PC-9 (cell line): Measurements from ENCODE around the gene LRRC23. TPM values are rescaled to one million over a fixed set of nuclear protein-coding genes. Genes with fewer than 3 reads are reported as not detected.

Experiments
- BruUV-seq: library from RNA; stranded (reverse); fragments of 400-500 nt; replicated peaks from 2 replicates; lab custom pipeline; 2021; lab: Mats Ljungman, UMichigan
- CTCF ChIA-PET: fragments of 300-600 bp; sonication (Branson Sonifier 250); formaldehyde crosslinking; loops from one replicate; lab custom pipeline; 2022; ENCODE audit warnings: antibody characterized with exemption; lab: Charles Lee
- POLR2A ChIA-PET: fragments of 300-600 bp; sonication (Branson Sonifier 250); formaldehyde crosslinking; loops from one replicate; lab custom pipeline; 2022; ENCODE audit warnings: antibody characterized with exemption; ENCODE audit not compliant: unreplicated experiment; lab: Charles Lee
- DNase-seq, 2 experiments: peaks; one replicate each; pipeline versions ENCODE4 v3.0.0 to v3.0.0-alpha.2; 2015 to 2022; ENCODE audit warnings: mixed read lengths in 1 of 2
- H2AFZ ChIP-seq: fragments of 200-600 bp; sonication (generic); 2 replicates; pipeline ENCODE4 v1.8.1; 2017; ENCODE audit warnings: antibody characterized with exemption
- H3F3A ChIP-seq: fragments of 200-600 bp; sonication (generic); 2 replicates; pipeline ENCODE4 v1.8.1; 2017; ENCODE audit warnings: antibody characterized with exemption, mild to moderate bottlenecking, low read depth; ENCODE audit not compliant: insufficient read depth
- H3K27ac ChIP-seq: fragments of 200-600 bp; sonication (generic); 2 replicates; pipeline ENCODE4 v1.6.1; 2016; ENCODE audit warnings: mixed run types
- H3K27me3 ChIP-seq: fragments of 200-600 bp; sonication (generic); 2 replicates; pipeline ENCODE4 v1.6.1; 2016; ENCODE audit warnings: low read depth, mixed run types; ENCODE audit not compliant: insufficient read depth
- H3K36me3 ChIP-seq: fragments of 200-600 bp; sonication (generic); 2 replicates; pipeline ENCODE4 v1.6.1; 2016; ENCODE audit warnings: low read depth, mixed run types
- H3K4me1 ChIP-seq: fragments of 200-600 bp; sonication (generic); replicated peaks from 2 replicates; pipeline ENCODE4 v1.6.1; 2016; ENCODE audit warnings: mixed run types; ENCODE audit not compliant: insufficient read depth
- H3K4me2 ChIP-seq: fragments of 200-600 bp; sonication (generic); 2 replicates; pipeline ENCODE4 v1.6.1; 2017; ENCODE audit warnings: mixed run types
- H3K4me3 ChIP-seq: fragments of 200-600 bp; sonication (generic); 2 replicates; pipeline ENCODE4 v1.6.1; 2016; ENCODE audit warnings: mixed run types
- H3K79me2 ChIP-seq: fragments of 200-600 bp; sonication (generic); 2 replicates; pipeline ENCODE4 v1.6.1; 2017; ENCODE audit warnings: low read depth, mixed run types
- H3K9me2 ChIP-seq: fragments of 200-600 bp; sonication (generic); 2 replicates; pipeline ENCODE4 v1.8.1; 2017; ENCODE audit warnings: mild to moderate bottlenecking; ENCODE audit not compliant: insufficient read depth
- H3K9me3 ChIP-seq: fragments of 200-600 bp; sonication (generic); 2 replicates; pipeline ENCODE4 v1.8.1; 2016; ENCODE audit warnings: low read depth; ENCODE audit not compliant: insufficient read depth
- H4K20me1 ChIP-seq: fragments of 200-600 bp; sonication (generic); 2 replicates; pipeline ENCODE4 v1.8.1; 2017; ENCODE audit not compliant: insufficient read depth
- CTCF ChIP-seq: fragments of 200-600 bp; sonication (generic); conservative IDR thresholded peaks from 2 replicates; pipeline ENCODE4 v1.6.1; 2017; ENCODE audit warnings: mixed run types, antibody characterized with exemption, mild to moderate bottlenecking, moderate library complexity
- EZH2 ChIP-seq: fragments of 200-600 bp; sonication (generic); IDR thresholded peaks from 2 replicates; pipeline ENCODE4 v1.8.0; 2017; ENCODE audit warnings: antibody characterized with exemption, low read depth
- intact Hi-C: fragments of 100-400 bp; cut with micrococcal nuclease; formaldehyde crosslinking; loops from one replicate; pipeline ENCODE4 v1.10.0; 2022; ENCODE audit not compliant: unreplicated experiment
- total RNA-seq: library from RNA; stranded (reverse); gene quantifications from 2 replicates; pipeline ENCODE4 v1.2.3, GENCODE V29; 2021

The LRRC23 gene
- total RNA-seq, 1 experiment from 2014 or later, result 29.3 TPM

- Histone ChIP-seq H3K4me3 (no peak overlapping the region), H4K20me1 (0 out of 2 replicates have a peak, but pooled peaks cover 3% of the 10 kb centered on the region), H3K4me2 (no peak overlapping the region), H3K4me1 (peaks cover 4% of the 10 kb centered on the region), H3K79me2 (peaks cover 20% of the 10 kb centered on the region), H3K36me3 (peaks cover 39% of the 10 kb centered on the region), H3K27me3 (no peaks in the 10 kb centered on the region), H3K27ac (no peak overlapping the region), H3K9me2 (no peaks in the 10 kb centered on the region), H3F3A (no peaks in the 10 kb centered on the region; the same call in 1 of the 2 replicates), H2AFZ (no peak overlapping the region), H3K9me3 (no peaks in the 10 kb centered on the region)
- DNase-seq, result no peak
- intact Hi-C loops, result no loop called here
- ChIA-PET CTCF (no interaction called here), POLR2A (no interaction called here)
- no TSS peak for BruUV-seq
- no peak for TF ChIP-seq EZH2
- no peak for TF ChIP-seq CTCF
These were observed 45.8 kb upstream of the LRRC23 start for GRCh38 chr12:6858799-6859198.

GRCh38 chr12:6860116-6860515 is 44.5 kb upstream of the LRRC23 start:
- H3K9me2 ChIP-seq, result no peaks in the 10 kb centered on the region
- H4K20me1 ChIP-seq, result no peaks in the 10 kb centered on the region
- intact Hi-C loops, result no loop called here
- BruUV-seq, result no TSS peak
- ChIA-PET POLR2A (no interaction called here), CTCF (no interaction called here)
- H3K36me3 ChIP-seq, result peaks cover 41% of the 10 kb centered on the region
- H3K4me2 ChIP-seq, result no peak overlapping the region
- no peak overlapping the region for H3K27ac ChIP-seq
- peaks cover 7% of the 10 kb centered on the region for H3K79me2 ChIP-seq
- no peak for DNase-seq
- no peaks in the 10 kb centered on the region for H3K27me3 ChIP-seq
- no peak overlapping the region for H3K4me3 ChIP-seq
- TF ChIP-seq CTCF (no peak), EZH2 (no peak)
- no peaks in the 10 kb centered on the region for H3K4me1 ChIP-seq
- H2AFZ ChIP-seq, result no peak overlapping the region
- H3F3A ChIP-seq, result peaks cover 6% of the 10 kb centered on the region; the same call in 1 of the 2 replicates
- H3K9me3 ChIP-seq, result no peaks in the 10 kb centered on the region

GRCh38 chr12:6860942-6861341 is 43.7 kb upstream of the LRRC23 start:
- H3K4me3 ChIP-seq, result no peak overlapping the region
- no peaks in the 10 kb centered on the region for H3K79me2 ChIP-seq
- H3K9me2 ChIP-seq, result no peaks in the 10 kb centered on the region
- H4K20me1 ChIP-seq, result no peaks in the 10 kb centered on the region
- no TSS peak for BruUV-seq
- no peak overlapping the region for H3K27ac ChIP-seq
- no peak overlapping the region for H3K4me2 ChIP-seq
- H2AFZ ChIP-seq, result no peak overlapping the region
- no peaks in the 10 kb centered on the region for H3K4me1 ChIP-seq
- H3K27me3 ChIP-seq, result no peaks in the 10 kb centered on the region
- peaks cover 15% of the 10 kb centered on the region; the same call in 1 of the 2 replicates for H3F3A ChIP-seq
- CTCF ChIA-PET, result no interaction called here
- H3K36me3 ChIP-seq, result peaks cover 33% of the 10 kb centered on the region
- TF ChIP-seq EZH2 (no peak), CTCF (no peak)
- DNase-seq, result no peak
- intact Hi-C loops, result no loop called here
- POLR2A ChIA-PET, result no interaction called here
- no peaks in the 10 kb centered on the region for H3K9me3 ChIP-seq
